Measurements from ENCODE around the gene KLKB1. TPM values are rescaled to one million over a fixed set of nuclear protein-coding genes. Genes with fewer than 3 reads are reported as not detected.

KLKB1 gene
- total RNA-seq: 1 to 10 TPM; 1.6 to 2.6 TPM

- DNase-seq (ENCODE audit: low spot score): no peak
- no peak for ATAC-seq (ENCODE audit: insufficient number of reproducible peaks, low FRiP score, low read depth)
- H3K4me3 ChIP-seq: peak within 1 kb of the TSS; percentile 22
- no peak within 1 kb of the TSS for H3K27ac ChIP-seq
- no peaks in the 10 kb centered on the region for H3K27me3 ChIP-seq (replicated peaks; ENCODE audit: insufficient read depth)
- H3K36me3 ChIP-seq: no peaks in the 10 kb centered on the region
- TF ChIP-seq, protein P1, sequence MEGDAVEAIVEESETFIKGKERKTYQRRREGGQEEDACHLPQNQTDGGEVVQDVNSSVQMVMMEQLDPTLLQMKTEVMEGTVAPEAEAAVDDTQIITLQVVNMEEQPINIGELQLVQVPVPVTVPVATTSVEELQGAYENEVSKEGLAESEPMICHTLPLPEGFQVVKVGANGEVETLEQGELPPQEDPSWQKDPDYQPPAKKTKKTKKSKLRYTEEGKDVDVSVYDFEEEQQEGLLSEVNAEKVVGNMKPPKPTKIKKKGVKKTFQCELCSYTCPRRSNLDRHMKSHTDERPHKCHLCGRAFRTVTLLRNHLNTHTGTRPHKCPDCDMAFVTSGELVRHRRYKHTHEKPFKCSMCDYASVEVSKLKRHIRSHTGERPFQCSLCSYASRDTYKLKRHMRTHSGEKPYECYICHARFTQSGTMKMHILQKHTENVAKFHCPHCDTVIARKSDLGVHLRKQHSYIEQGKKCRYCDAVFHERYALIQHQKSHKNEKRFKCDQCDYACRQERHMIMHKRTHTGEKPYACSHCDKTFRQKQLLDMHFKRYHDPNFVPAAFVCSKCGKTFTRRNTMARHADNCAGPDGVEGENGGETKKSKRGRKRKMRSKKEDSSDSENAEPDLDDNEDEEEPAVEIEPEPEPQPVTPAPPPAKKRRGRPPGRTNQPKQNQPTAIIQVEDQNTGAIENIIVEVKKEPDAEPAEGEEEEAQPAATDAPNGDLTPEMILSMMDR (IDR thresholded peaks at IDR 0.05): no peak
- peaks cover 4% of the 10 kb centered on the region for H3K9me3 ChIP-seq
- peaks cover 0 to 6% of the 10 kb centered on the region in 2 donors for H3K4me1 ChIP-seq (ENCODE audit: control insufficient read depth in 1 of 2, low read depth in 2 of 2)
Observed at GRCh38 chr4:186227221-186227620, at the start of gene KLKB1. KLKB1 (plus strand) TSS chr4:186227507; CDS start chr4:186228196, 689 bp downstream.

- Histone ChIP-seq H3K4me1 (ENCODE audit: control insufficient read depth in 1 of 2, low read depth in 2 of 2) (peaks cover 5 to 25% of the 10 kb centered on the region in 2 donors), H3K36me3 (no peaks in the 10 kb centered on the region), H3K27me3 (replicated peaks; ENCODE audit: insufficient read depth) (no peaks in the 10 kb centered on the region), H3K4me3 (no peak overlapping the region), H3K27ac (no peak overlapping the region), H3K9me3 (no peaks in the 10 kb centered on the region)
- TF ChIP-seq, protein P1 (IDR thresholded peaks at IDR 0.05): no peak
- no peak for DNase-seq (ENCODE audit: low spot score)
- ATAC-seq (ENCODE audit: insufficient number of reproducible peaks, low FRiP score, low read depth): no peak
Observed at GRCh38 chr4:186188107-186188506, 39.2 kb upstream of the KLKB1 start.

DNA sequence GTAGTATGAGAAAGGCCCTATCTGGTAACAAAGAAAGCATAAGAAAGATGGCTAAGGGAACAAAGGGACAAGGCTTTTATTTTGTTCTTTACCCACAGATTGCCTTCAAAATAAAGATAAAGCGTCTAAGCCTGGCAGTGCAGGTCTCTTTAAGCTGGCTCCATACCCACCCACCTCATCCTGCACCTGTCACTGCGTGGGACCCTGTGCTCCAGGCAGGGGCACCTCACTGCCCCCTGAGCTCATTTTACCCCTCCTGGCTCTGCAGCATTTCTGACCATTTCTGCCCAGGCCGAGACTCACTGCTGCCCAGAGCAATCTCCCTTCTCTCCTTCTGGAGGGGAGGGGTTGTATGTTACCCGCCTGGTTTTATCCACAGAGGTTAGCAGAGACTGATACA is 37.7 kb upstream of the KLKB1 start:
- peak overlapping the region; percentile 96 to 97 for H3K27ac ChIP-seq
- peaks cover 5 to 40% of the 10 kb centered on the region in 2 donors for H3K4me1 ChIP-seq (ENCODE audit: control insufficient read depth in 1 of 2, low read depth in 2 of 2)
- no peaks in the 10 kb centered on the region for H3K9me3 ChIP-seq
- TF ChIP-seq, protein P1 (IDR thresholded peaks at IDR 0.05): no peak
- H3K36me3 ChIP-seq: no peaks in the 10 kb centered on the region
- no peaks in the 10 kb centered on the region for H3K27me3 ChIP-seq (replicated peaks; ENCODE audit: insufficient read depth)
- ATAC-seq (ENCODE audit: insufficient number of reproducible peaks, low FRiP score, low read depth) (no peak), DNase-seq (ENCODE audit: low spot score) (no peak)
- H3K4me3 ChIP-seq: peak overlapping the region; percentile 92

GRCh38 chr4:186190581-186191199 is 36.6 kb upstream of the KLKB1 start:
- no peaks in the 10 kb centered on the region for H3K36me3 ChIP-seq
- no peaks in the 10 kb centered on the region for H3K9me3 ChIP-seq
- H3K4me1 ChIP-seq (ENCODE audit: control insufficient read depth in 1 of 2, low read depth in 2 of 2): peaks cover 5 to 40% of the 10 kb centered on the region in 2 donors
- no peaks in the 10 kb centered on the region for H3K27me3 ChIP-seq (replicated peaks; ENCODE audit: insufficient read depth)
- DNase-seq (ENCODE audit: low spot score) (no peak), ATAC-seq (ENCODE audit: insufficient number of reproducible peaks, low FRiP score, low read depth) (peak; percentile 48)
- H3K4me3 ChIP-seq: peak overlapping the region; percentile 92
- peak overlapping the region; percentile 96 to 97 for H3K27ac ChIP-seq
- TF ChIP-seq, protein P1 (IDR thresholded peaks at IDR 0.05): no peak

DNA sequence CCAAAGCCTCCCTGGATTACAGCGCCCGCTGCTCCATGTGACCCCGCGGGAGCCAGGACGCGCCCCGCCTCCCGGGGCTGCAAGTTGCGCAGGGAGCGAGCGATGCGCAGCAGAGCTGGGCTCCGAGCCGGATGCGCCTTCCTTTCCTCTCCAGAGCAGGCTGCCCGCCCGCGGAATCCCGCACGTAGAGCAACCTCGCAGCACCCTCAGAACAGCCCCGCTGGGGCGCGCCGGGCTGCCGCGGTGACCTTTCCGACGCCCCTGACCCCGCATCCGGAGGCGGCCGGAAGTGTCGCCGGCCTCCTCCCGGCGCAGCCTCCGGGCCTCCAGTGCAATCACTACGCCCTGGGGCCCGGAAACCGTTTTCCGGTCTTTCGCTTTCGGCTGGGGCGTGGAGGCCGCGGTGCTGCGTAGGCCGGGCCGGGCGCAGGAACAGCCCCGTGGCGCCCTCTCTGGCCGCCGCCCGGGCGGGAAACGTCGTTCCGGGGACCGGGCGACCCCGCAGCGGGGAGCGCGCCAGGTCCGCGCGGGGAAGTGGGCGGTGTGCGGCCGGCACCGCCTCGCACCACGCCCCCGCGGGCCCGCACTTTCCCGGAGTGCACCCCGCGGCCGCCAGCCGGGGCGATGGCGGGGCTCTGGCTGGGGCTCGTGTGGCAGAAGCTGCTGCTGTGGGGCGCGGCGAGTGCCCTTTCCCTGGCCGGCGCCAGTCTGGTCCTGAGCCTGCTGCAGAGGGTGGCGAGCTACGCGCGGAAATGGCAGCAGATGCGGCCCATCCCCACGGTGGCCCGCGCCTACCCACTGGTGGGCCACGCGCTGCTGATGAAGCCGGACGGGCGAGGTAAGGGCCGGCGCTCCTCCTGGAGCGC is 35.9 kb upstream of the KLKB1 start, which contains the start of gene CYP4V2:
CYP4V2 (plus strand) TSS at position 368 of the 866 bp plus-strand sequence; CDS start at position 625, 257 bp downstream.
- peak within 1 kb of the TSS; percentile 96 to 97 for H3K27ac ChIP-seq
- TF ChIP-seq, protein P1 (IDR thresholded peaks at IDR 0.05): no peak
- no peak for DNase-seq (ENCODE audit: low spot score)
- peak within 1 kb of the TSS; percentile 92 for H3K4me3 ChIP-seq
- peaks cover 5 to 40% of the 10 kb centered on the region in 2 donors for H3K4me1 ChIP-seq (ENCODE audit: control insufficient read depth in 1 of 2, low read depth in 2 of 2)
- no peaks in the 10 kb centered on the region for H3K27me3 ChIP-seq (replicated peaks; ENCODE audit: insufficient read depth)
- H3K36me3 ChIP-seq: no peaks in the 10 kb centered on the region
- ATAC-seq (ENCODE audit: insufficient number of reproducible peaks, low FRiP score, low read depth): peak; percentile 57
- no peaks in the 10 kb centered on the region for H3K9me3 ChIP-seq

Data from thoracic aorta (tissue), 2 donors.